Stimulated activated CD8-positive, alpha-beta memory T cell treated with anti-CD3 and anti-CD28 coated beads, Interleukin-7, amount 100 ng/mL, for 48 hours (primary cell): ENCODE measurements around the gene SLA2.
A peak's percentile ranks its signal among the peaks of the same experiment; 100 is the strongest.
"Not testable (repeated sequence)": the region's sequence is repeated elsewhere in the genome, so short reads cannot be mapped to it uniquely, and the experiment has no call there.

ENCODE experiments used
- DNase-seq, 2 donors: peaks; one replicate each; pipeline ENCODE4 v3.0.0-alpha.2; 2020; ENCODE audit warnings: low read depth in 1 of 2; ENCODE audit errors: extremely low read depth in 1 of 2

SLA2 gene

DNA sequence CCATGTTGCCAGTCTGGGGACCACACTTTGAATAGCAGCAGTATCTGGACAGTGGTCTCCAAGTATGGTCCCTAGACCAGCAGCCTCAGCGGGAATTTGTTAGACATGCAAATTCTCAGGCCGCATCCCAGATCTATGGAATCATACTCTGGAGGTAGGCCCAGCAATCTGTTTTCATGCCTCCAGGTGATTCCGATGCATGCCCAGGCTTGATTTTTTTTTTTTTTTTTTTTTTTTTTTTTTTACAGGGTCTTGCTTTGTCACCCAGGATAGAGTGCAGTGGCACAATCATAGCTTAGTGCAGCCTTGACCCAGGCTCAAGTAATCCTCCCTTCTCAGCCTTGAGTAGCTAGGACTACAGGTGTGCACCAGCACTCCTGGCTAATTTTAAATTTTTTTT is 682 bp upstream of the SLA2 start:
- DNase-seq, result no peak

DNA sequence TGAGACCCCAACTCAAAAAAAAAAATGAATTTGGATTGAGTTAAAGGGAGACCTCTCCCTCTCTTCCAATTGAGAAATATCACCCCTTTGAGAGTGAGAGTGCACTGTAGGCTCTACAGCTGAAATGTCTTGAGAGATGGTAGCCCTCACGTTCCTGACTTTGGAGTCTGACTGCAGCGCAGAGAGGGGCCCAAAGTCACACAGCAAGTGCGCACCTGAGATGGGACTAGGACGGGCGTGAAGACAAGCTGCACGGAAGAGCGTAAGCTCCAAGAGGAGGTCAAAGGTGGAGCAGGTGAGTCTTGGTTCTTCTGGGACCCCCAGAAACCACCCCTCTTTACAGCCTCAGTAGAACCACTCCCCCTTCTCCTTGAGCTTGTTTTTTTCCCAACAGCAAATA is 643 bp downstream of the SLA2 start:
- no peak for DNase-seq

DNA sequence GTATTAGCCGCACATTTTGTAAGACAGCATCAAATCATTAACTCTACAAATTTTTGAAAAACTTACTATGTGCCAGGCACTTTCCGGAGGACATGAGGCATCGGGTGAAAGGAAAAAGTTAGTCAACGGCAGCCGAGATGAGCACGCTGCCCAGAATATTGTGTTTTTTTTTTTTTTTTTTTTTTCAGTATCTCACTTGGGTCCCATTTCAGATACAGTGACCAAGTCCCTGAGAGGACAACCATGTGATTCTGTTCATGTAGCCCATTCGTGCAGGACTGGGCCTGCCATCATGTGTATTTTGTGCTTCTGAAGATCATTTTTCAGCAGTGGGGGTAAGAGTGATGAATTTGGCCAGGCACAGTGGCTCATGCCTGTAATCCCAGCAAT is 1.3 kb downstream of the SLA2 start:
- peak in 1 of 2 donors; percentile 54 for DNase-seq

DNA sequence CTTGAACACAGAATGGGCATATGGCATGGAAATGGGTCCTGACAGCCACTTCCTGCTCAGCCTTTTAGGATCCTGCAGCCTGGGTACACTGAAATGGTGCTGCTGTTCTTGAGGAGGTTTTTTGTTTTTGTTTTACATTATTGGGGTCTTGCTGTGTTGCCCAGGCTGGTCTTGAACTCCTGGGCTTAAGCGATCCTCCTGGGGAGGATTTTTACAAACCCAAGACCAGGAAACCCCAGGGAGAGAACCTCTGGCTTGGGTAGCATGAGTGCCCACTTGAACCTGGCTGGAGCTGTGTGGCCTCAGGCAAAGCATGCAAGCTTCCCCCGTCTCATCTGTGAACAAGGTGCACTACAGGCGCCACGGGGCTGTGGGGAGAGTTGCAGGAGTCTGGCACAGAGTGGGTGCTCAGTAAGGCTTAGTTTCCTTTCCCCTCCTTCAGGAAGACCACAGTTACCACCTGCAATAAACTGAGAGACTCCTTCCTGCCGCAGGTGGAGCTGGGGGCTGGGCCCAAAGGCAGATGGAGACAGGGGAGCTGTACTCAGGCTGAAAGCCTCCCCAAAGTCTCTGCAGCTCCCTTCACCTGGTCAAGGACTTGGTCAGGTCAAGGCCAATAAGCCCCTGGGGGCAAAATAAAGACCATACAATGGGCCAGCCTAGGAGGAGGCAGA is 1.8 kb downstream of the SLA2 start:
- DNase-seq, result peak; percentile 44 to 64

DNA sequence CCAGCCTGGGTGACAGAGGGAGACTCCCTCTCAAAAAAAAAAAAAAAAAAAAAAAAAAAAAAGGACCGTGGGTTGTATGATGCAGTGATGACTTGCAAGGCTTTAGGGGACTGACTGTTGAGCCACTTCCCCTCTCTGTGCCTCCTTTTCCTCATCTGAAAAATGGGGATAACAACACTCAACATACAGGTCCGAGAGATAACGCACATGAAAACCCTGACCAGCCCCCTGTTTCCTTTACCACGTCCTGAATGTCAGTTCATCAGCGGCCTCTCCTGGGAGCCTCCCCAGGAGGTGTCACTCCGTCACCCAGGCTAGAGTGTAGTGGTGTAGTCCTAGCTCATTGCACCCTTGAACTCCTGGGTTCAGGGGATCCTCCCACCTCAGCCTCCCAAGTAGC is 3.9 kb downstream of the SLA2 start:
- no peak for DNase-seq

DNA sequence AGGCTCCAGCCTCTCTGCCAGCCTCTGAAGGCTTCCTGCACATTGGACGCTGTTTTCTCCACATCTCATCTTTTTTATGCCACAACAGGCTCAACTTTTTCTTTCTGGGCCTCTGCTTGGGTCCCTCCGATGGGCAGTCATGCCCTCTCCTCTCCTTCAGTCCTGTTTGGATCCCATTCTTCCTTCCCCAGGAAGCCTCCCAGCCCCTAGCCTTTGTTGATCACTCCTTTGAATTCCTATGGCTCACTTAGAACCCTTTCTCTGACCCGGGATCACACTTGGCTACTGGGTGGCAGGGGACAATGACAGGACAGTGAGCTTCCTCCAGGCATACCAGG is 4.5 kb downstream of the SLA2 start:
- no peak for DNase-seq

DNA sequence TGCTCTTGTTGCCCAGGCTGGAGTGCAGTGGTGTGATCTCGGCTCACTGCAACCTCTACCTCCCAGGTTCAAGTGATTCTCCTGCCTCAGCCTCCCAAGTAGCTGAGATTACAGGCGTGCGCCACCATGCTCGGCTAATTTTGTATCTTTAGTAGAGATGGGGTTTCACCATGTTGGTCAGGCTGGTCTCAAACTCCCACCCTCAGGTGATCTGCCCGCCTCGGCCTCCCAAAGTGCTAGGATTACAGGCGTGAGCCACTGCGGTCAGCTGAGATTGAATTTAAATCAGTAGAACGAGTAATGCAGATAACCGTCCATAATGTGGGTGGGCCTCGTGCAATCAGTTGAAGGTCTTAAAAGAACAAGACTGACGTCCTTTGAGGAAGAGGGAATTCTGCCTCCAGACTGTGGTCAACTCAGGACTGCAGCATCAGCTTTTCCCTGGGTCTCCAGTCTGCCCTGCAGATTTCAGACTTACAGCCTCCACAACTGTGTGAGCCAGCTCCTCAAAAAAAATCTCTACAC is 7.1 kb downstream of the SLA2 start:
- not testable (repeated sequence) for DNase-seq

DNA sequence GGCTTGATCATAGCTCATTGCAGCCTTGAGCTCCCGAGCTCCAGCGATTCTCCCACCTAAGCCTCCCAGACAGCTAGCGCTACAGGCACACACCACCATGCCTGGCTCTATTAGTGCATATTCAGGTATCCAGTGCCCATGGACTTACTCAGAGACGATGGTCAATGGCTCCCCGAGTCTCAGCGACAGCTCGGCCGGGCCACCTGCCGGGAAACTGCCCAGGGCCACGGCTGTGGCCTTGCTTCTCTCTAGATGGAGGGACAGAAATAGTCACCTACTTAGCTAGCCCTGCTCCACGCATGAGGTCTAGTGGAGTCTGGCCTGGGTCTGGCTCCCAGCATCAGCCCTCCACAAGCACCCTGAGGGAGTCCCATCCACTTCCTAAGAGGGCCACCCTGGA is 11.7 kb downstream of the SLA2 start:
- no peak for DNase-seq

DNA sequence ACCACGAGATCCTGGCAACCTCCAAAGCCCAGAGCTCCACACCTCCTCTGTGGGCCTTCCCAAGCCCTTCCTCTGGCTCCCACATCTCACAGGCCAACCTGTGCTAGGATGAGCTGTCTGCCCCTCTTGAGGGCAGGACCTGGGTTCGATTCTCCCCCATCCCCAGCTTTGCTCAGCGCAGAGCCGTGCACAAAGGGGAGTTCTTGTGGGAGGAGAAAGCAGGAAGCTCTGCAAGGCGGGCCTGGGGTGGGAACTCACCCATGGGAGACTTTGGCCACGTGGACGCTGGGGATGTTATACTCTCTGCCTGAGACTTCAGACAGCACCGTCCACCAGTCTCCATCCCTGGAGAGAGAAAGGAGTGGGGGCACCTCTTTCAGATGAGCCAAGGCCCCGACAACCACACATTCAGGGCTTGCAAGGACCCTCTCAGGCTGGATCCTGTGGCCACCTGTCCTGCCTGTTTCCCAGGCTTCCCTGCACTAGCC is 12.7 kb downstream of the SLA2 start:
- no peak for DNase-seq

DNA sequence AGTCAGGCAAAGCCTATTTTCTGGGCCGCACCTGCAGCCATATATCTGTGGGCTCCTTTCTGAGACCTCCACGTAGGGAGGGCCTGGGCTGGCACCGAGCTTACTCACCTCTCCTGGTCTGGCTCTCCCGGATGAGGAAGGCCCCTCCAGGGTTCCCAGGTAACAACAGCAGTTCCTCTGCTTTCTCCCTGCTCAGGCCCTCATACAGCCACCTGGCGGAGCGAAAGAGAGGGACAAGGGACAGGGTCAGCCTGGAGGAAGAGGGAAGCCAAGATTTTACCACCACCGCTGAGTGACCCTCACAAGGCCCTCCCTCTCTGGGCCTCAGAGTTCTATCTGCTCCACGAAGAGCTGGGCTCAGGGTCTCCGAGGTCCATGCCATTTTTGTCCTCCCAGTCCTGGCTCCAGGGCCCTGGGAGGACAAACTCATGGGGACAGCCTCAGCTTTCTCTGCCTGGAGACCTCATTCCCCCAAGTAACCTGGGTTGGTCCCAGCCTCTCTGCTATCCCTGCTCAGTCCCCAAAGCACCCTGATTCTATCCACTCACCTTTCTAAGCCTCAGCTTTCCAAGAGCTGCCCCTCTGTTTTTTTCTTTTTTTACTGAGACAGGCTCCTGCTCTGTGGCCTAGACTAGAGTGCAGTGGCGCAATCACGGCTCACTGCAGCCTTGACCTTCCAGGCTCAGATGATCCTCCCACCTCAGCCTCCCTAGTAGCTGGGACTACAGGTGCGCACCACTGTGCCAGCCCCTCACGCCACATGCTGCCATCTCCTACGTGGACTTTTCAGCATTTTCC is 13.3 kb downstream of the SLA2 start:
- no peak for DNase-seq

DNA sequence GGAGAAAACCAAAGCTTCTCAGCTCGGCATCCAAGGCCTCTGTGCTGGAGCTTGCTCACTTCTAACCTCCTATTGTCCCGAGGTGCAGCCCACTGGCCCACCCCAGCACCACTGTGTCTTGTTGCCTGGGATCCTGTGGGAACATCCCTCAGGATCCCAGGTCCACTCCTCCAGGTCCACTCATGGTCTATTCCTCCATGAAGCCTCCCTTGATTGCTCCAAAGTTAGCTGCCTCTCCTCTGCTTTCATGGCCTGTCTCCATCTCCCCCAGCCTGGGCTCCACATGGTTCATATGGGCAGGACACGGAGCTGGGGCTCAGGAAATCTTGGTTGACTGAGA is 13.9 kb downstream of the SLA2 start:
- DNase-seq, result no peak

DNA sequence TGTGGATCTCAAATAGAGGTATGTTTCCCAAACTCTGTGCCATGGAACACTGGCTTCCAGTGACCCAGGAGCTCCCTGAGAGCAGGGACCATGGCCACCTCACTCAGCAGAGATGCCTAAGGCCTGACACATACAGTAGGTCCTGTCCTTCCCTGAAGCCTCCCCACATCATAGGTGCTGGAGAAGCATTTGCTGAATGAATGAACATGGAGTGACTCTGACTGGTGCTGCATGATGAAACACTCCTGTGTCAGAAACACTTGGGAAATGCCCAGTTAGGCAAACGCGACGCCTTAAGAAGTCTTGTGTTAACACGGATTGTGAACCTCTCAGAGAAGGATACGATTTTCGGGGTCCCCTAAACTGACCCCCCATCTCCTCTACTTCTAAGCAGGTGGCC is 14.3 kb downstream of the SLA2 start:
- no peak for DNase-seq

DNA sequence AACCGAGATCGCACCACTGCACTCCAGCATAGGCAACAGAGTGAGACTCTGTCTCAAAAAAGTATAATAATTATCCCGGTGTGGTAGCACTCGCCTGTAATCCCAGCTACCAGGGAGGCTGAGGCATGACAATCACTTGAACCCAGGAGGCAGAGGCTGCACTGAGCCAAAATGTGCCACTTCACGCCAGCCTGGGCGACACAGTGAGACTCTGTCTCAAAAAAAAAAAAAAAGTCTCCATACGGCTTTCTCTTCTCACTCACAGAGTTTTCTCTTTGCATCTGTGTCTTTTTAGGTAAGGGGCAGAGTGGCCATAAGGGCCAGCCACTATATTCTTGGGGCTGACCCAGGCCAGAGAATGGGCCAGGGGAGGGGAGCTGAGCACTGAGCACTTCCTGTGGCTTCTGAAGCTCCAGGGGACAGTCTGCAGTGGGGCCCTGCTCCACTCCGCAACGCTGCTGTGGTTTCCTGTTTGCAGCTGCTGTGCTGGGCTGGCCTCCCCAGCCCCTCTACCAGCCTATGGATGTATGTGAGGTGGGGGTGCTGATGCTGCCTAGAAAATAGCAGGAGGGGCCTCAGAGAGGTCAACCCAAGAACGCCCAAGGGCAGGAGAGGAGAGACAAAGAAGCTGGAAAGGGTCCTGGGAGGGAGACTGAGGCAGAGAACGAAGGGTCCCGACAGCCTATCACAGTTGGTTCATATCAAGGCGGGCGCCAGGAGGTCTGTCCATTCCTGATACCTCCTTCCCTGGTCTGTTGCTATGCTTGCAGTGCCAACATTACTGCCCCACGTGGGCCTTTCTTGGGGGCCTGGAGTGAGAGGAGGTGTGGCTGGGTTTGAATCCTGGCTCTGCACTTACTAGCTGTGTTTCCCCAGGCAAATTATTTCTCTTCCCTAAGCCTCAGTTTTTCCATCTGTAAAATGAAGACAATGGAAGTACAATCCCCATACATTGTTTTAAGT is 16.0 kb downstream of the SLA2 start:
- DNase-seq, result peak; percentile 23 to 29

DNA sequence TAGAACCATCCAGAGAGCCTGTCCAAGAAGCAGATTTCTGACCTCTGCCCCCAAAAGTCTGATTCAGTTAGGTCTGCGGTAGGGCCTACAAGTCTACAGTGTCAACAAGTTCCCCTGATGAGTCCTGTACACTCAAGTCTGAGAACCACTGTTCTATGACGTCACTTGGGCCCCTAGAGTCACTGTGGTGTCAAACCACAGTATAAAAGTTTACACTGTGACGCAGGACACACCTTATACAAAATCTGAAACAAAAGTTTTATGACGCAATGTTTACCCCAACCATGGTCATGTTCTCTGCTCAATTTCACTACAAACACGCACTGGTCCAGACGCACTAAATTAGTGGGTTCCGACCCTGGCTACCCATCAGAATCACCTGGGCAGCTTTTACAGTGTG is 17.9 kb downstream of the SLA2 start:
- DNase-seq, result peak in 1 of 2 donors; percentile 34

DNA sequence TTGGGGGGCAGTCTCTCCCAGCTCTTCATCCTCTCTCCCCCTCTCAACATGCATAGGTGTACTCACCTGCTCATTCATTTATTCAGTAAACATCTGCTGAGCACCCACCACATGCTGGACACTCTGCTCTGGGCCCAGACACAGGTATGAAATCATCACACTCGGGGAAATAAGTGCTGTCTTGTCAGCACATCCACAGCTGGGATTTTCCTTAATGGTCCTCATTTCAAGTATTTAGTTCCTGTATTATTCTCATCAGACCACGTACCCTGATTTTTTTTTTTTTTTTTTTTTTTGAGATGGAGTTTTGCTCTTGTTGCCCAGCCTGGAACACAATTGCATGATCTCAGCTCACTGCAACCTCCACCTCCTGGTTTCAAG is 21.1 kb downstream of the SLA2 start:
- no peak for DNase-seq

DNA sequence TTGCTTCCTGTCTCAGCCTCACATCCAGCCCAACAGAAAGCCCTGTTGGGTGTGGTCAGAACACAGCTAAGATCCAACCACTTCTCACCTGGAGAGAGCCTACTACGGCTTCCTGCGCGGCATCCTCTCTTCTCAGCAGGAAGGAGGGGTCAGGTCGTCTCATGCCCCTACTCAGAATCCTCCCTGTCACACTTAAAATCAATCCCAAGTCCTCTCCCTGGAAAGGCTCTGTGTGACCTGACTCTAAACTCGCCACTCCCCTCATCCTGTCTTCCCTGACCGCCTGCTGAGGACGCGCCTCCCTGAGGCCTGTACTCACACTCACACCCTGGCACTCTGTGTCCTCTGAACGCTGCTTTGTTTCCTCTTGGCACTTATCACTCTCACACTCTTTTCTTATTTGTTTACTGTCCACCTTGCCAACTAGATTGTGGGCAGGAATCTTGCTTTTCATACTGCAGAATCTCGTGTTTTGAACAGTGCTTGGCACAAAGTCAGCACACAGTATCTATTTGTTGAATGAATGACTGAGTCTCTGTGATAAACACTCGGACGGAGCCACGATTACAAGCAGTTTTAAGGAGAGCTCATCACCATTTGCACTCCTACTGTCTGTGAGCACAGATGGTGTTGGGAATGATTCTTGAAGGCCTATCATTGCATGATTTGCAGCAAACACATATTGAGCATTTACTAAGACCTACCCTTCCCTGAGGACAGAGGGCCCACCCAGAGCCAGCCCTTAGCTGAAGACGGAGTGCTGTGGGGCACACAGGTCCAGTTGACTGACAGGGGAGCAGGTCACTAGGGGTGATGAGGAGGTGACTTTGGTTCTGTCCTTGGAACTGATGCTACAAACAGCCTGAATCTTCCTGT is 21.7 kb downstream of the SLA2 start:
- no peak for DNase-seq

DNA sequence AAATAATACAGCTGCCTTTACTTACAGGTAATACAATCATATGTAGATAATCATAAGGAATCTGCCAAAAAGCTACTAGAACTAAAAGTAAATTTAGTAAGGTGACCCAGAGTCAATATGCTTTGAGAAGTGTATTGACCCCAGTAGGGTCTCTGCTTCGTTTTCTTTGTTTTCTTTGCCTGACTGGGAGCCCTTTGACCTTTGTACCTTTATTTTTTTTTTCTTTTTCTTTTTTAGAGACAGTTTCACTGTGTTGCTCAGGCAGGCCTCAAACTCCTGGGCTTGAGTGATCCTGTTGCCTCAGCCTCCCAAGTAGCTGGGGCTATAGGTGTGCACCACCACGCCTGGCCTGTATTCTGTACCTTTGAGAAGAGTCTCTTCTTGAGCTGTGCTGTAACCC is 22.6 kb downstream of the SLA2 start:
- DNase-seq, result no peak

DNA sequence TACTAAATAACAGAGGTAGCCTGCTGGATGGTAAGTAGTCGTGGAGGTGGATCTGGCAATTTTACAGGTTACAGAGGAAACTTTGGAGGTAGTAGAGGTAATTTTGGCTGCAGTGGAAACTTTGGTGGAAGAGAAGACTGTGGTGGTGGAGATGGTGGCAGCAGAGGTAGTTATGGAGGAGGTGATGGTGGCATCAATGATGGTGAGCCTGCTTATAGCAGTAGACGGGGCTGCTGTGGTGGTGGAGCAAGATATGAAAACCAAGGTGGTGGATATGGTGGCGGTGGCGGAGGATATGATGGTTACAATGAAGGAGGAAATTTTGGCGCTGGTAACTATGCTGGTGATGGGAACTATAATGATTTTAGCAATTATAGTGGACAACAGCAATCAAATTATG is 25.1 kb downstream of the SLA2 start:
- no peak for DNase-seq

DNA sequence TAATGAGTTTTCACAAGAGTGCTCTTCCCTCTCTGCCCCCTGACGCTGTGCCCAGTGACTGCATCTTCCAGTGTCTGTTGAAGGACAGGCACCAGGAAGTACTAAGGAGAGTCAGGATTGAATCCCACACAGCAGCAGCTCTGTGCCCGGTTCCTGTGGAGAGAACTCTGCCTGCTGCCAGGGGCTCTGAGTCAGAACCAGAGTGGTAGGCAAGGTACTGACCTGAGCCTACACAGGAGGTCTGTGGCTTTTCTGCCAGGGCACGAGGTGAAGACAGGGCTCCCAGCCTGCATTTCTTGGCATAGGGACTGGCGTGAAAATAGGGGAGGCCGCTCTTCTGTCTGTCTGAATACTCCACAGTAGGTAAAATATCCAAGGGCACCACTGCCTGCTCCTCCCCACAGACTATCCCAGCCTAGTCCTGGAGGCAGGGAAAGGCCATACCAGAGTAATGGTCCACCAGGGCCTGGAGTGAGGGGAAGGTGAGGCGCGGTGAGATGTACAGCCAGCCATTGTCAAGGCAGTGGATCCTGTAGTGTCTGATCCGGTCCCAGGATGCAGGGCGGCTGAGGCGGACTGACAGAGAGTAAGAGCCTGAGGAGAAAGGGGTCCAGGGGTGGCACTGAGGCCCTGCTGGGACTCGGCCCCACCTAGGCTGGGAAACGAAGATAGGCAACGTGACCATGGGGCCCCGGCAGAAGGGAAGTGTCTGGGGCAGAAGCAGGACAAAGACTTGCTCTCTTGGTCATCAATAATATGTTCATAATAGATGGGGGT is 31.0 kb downstream of the SLA2 start:
- DNase-seq, result no peak

DNA sequence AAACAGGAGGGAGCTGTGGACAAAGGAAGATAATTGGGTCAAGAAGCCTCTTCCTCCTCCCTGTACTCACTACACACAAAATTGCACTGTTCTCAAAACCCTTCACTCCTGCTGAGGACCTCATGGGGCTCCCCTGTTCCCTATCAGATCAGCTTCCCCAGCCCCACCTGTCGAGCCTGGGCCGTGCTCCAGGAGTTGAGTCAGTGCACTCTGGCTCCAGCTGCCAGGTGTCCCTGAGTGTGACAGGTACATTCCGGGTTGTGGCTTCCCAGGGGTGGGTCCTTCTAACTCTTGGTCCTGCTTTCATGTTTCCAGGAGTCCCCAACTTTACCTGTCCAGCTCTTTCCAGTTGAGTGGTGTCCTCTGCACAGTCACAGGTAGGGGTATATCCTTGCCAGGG is 32.0 kb downstream of the SLA2 start:
- DNase-seq, result no peak
